Adipocyte (in vitro differentiated cells): ENCODE results near the gene EMC10.
"Not testable (repeated sequence)": the region's sequence is repeated elsewhere in the genome, so short reads cannot be mapped to it uniquely, and the experiment has no call there.

Source experiments
- DNase-seq: peaks from one replicate; pipeline ENCODE4 v3.0.0-alpha.2; 2015; ENCODE audit warnings: low read depth
- H3K27me3 ChIP-seq: replicated peaks from 2 replicates; pipeline ENCODE4 v1.7.0; 2013; ENCODE audit warnings: mild to moderate bottlenecking, low read length, moderate library complexity; ENCODE audit not compliant: control insufficient read depth, insufficient read depth
- H3K36me3 ChIP-seq: 2 replicates; pipeline ENCODE4 v1.7.0; 2013; ENCODE audit warnings: low read length, mild to moderate bottlenecking, moderate library complexity; ENCODE audit not compliant: control insufficient read depth, insufficient read depth, severe bottlenecking
- H3K4me1 ChIP-seq: 2 replicates; pipeline ENCODE4 v1.7.0; 2013; ENCODE audit warnings: mild to moderate bottlenecking, low read length, moderate library complexity; ENCODE audit not compliant: control insufficient read depth, insufficient read depth
- H3K4me3 ChIP-seq: 2 replicates; pipeline ENCODE4 v1.7.0; 2013; ENCODE audit warnings: mild to moderate bottlenecking, low read length, moderate library complexity
- H3K9ac ChIP-seq: 2 replicates; pipeline ENCODE4 v1.7.0; 2013; ENCODE audit warnings: mild to moderate bottlenecking, low read length, moderate library complexity
- H3K9me3 ChIP-seq: 2 replicates; pipeline ENCODE4 v1.7.0; 2013; ENCODE audit warnings: mild to moderate bottlenecking, low read length, moderate library complexity; ENCODE audit not compliant: control insufficient read depth

Gene EMC10

GRCh38 chr19:50528052-50528451, 51.7 kb downstream of the EMC10 start:
- H3K36me3 ChIP-seq, H3K27me3 ChIP-seq, H3K9ac ChIP-seq, DNase-seq, H3K9me3 ChIP-seq, H3K4me1 ChIP-seq, H3K4me3 ChIP-seq: not testable (repeated sequence)

GRCh38 chr19:50531171-50531612, 54.9 kb downstream of the EMC10 start:
- H3K4me3 ChIP-seq: no peak overlapping the region
- DNase-seq: no peak

GRCh38 chr19:50532952-50533351, 56.6 kb downstream of the EMC10 start:
- peaks cover 3% of the 10 kb centered on the region for H3K27me3 ChIP-seq
- no peaks in the 10 kb centered on the region for H3K4me1 ChIP-seq
- H3K36me3 ChIP-seq: no peaks in the 10 kb centered on the region
- peaks cover 18% of the 10 kb centered on the region for H3K9me3 ChIP-seq
- H3K4me3 ChIP-seq: no peak overlapping the region
- no peak overlapping the region for H3K9ac ChIP-seq
- DNase-seq: no peak

More at GRCh38 chr19:50531171-50531612, 54.9 kb downstream of the EMC10 start:
- Histone ChIP-seq H3K27me3 (peaks cover 3% of the 10 kb centered on the region), H3K36me3 (no peaks in the 10 kb centered on the region), H3K9ac (no peak overlapping the region), H3K9me3 (peaks cover 18% of the 10 kb centered on the region), H3K4me1 (no peaks in the 10 kb centered on the region)

GRCh38 chr19:50534478-50534877, 58.2 kb downstream of the EMC10 start:
- Histone ChIP-seq H3K27me3 (no peaks in the 10 kb centered on the region), H3K4me1 (no peaks in the 10 kb centered on the region), H3K36me3 (no peaks in the 10 kb centered on the region), H3K4me3 (no peak overlapping the region), H3K9ac (no peak overlapping the region), H3K9me3 (peaks cover 18% of the 10 kb centered on the region)
- no peak for DNase-seq

GRCh38 chr19:50535672-50536187, 59.4 kb downstream of the EMC10 start:
- H3K36me3 ChIP-seq: no peaks in the 10 kb centered on the region
- peaks cover 18% of the 10 kb centered on the region for H3K9me3 ChIP-seq
- H3K9ac ChIP-seq: no peak overlapping the region
- no peak for DNase-seq
- no peaks in the 10 kb centered on the region for H3K4me1 ChIP-seq
- no peak overlapping the region for H3K4me3 ChIP-seq
- H3K27me3 ChIP-seq: no peaks in the 10 kb centered on the region

- Histone ChIP-seq H3K9ac (no peak overlapping the region), H3K9me3 (peaks cover 18% of the 10 kb centered on the region), H3K4me1 (no peaks in the 10 kb centered on the region), H3K4me3 (no peak overlapping the region), H3K27me3 (no peaks in the 10 kb centered on the region), H3K36me3 (no peaks in the 10 kb centered on the region)
- DNase-seq: no peak
Measured at GRCh38 chr19:50536662-50537305, 60.5 kb downstream of the EMC10 start.

- Histone ChIP-seq H3K9ac (no peak overlapping the region), H3K4me1 (no peaks in the 10 kb centered on the region), H3K4me3 (no peak overlapping the region), H3K27me3 (peaks cover 3% of the 10 kb centered on the region), H3K36me3 (no peaks in the 10 kb centered on the region), H3K9me3 (peaks cover 16% of the 10 kb centered on the region)
- no peak for DNase-seq
Measured at GRCh38 chr19:50537306-50537685, 61.0 kb downstream of the EMC10 start.

GRCh38 chr19:50537769-50538230, 61.5 kb downstream of the EMC10 start:
- DNase-seq: peak; percentile 91
- Histone ChIP-seq H3K36me3 (no peaks in the 10 kb centered on the region), H3K9me3 (peaks cover 11% of the 10 kb centered on the region), H3K4me1 (no peaks in the 10 kb centered on the region), H3K9ac (no peak overlapping the region), H3K27me3 (peaks cover 3% of the 10 kb centered on the region), H3K4me3 (no peak overlapping the region)
